GM13977 (cell line): ENCODE results near the gene GPR158.
"Not testable (repeated sequence)": the region's sequence is repeated elsewhere in the genome, so short reads cannot be mapped to it uniquely, and the experiment has no call there.

Experiments used
- DNase-seq: peaks from one replicate; pipeline ENCODE4 v3.0.0; 2012; ENCODE audit warnings: low spot score
- in situ Hi-C: fragments of 300-500 bp; cut with MboI; formaldehyde crosslinking; loops from one replicate; pipeline ENCODE4 v1.12.0; 2022; ENCODE audit warnings: low sequenced_read_pairs, low pct_unique_long_range_greater_than_20kb, mixed read lengths, inconsistent platforms; ENCODE audit not compliant: unreplicated experiment
- TF ChIP-seq, protein P1 (sequence below): IDR thresholded peaks from 2 replicates; pipeline ENCODE4 v1.5.1; 2012; ENCODE audit warnings: mild to moderate bottlenecking, control low read depth; ENCODE audit not compliant: insufficient read depth; ENCODE audit errors: extremely low read depth, missing control alignments

Gene GPR158

DNA sequence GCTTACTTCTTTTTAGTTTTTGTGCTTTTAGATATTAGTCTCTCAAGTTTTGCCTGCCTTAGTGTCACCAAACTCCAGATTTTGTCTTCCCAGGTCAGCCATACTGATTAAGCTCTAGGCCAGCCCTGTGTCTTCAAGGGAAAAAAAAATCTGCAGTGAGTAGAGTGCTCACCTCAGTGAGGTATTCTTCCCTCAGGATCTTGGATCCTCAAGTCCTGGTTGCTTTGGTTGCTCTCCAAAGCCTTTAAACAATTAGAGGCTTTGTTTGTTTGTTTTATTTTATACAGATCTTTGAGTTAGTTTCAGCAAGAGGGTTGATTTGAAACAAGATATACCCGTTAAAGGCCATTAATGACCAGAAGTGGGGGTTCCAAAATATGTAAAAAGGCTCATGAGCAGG lies 165.2 kb downstream of the GPR158 start:
- in situ Hi-C loops: no loop called here

DNA sequence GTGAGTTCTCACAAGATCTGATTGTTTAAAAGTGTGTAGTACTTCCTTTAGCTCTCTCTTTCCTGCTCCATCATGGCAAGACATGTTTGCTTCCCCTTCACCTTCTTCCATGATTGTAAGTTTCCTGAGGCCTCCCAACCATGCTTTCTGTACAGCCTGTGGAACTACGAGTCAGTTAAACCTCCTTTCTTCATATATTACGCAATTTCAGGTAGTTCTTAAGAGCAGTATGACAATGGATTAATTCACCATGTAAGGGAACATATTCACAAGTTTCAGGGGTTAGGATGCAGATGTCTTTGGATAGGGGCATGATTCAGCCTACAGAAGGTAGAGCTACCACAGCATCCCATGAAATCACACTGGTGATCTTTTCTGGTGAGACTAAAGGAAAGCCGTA lies 174.7 kb downstream of the GPR158 start:
- DNase-seq: no peak
- TF ChIP-seq, protein P1, sequence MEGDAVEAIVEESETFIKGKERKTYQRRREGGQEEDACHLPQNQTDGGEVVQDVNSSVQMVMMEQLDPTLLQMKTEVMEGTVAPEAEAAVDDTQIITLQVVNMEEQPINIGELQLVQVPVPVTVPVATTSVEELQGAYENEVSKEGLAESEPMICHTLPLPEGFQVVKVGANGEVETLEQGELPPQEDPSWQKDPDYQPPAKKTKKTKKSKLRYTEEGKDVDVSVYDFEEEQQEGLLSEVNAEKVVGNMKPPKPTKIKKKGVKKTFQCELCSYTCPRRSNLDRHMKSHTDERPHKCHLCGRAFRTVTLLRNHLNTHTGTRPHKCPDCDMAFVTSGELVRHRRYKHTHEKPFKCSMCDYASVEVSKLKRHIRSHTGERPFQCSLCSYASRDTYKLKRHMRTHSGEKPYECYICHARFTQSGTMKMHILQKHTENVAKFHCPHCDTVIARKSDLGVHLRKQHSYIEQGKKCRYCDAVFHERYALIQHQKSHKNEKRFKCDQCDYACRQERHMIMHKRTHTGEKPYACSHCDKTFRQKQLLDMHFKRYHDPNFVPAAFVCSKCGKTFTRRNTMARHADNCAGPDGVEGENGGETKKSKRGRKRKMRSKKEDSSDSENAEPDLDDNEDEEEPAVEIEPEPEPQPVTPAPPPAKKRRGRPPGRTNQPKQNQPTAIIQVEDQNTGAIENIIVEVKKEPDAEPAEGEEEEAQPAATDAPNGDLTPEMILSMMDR: no peak
- in situ Hi-C loops: no loop called here

More for the DNA sequence above, 165.2 kb downstream of the GPR158 start:
- no peak for DNase-seq
- TF ChIP-seq, protein P1: no peak

DNA sequence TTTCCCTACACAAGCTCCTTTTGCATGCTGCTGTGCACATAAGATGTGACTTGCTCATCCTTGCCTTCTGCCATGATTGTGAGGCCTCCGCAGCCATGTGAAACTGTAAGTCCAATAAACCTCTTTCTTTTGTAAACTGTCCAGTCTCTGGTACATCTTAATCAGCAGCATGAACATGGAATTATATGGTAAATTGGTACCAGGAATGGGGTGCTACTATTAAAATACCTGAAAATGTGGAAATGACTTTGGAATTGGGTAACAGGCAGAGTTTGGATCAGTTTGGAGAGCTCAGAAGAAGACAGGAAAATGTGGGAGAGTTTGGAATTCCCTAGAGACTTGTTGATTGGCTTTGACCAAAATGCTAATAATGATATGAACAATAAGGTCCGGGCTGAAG lies 181.8 kb downstream of the GPR158 start:
- TF ChIP-seq, protein P1: no peak
- DNase-seq: no peak
- in situ Hi-C loops: no loop called here

DNA sequence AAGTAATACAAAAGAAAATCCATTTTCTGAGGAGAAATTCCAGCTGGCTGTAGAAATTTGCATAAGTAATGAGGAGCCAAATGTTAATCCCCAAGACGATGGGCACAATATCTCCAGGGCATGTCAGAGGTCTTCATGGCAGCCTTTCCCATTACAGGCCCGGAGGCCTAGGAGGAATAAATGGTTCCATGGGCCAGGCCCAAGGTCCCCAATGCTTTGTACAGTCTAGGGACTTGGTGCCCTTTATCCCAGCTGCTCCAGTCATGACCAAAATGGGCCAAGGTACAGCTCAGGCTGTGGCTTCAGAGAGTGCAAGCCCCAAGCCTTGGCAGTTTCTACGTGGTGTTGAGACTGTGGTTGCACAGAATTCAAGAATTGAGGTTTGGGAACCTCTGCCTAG lies 182.5 kb downstream of the GPR158 start:
- no peak for DNase-seq
- in situ Hi-C loops: no loop called here
- TF ChIP-seq, protein P1: no peak

DNA sequence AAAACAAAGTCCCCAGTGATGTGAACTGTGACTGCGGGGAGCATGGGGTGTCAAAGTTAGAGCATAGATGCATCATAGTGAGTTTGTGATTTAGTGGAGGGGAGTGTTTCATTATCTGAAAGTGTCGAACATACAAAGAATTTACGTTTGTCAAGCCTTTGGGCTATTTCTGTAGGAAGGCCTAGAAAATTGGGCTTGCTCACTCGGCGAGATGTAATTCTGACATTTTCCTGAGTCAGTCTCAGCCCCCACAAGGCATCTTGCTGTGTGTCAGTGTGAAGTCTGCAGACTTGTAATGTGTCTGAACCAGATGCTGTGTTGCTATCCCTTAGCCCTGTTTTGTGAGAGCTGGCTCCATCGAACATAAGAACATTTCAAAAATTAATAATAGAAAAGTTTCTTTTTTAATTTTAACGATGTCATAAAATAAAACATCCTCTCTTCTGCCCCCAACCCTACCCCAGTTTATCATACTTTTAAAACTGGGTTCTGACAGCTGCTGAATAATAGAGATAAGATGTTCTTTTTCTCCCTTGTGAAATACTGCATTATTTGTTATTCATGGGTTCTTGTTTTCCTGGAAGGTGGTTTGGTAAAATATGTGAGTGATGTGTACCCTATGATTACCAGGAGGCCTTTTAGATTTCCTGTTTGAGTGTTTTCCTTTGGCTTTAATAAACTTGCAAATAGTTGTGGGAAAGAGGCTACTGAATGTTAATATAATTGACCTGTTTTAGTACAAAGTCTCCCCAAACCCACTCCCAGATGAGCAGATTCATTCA lies 207.4 kb downstream of the GPR158 start:
- TF ChIP-seq, protein P1: no peak
- DNase-seq: no peak
- in situ Hi-C loops: no loop called here

DNA sequence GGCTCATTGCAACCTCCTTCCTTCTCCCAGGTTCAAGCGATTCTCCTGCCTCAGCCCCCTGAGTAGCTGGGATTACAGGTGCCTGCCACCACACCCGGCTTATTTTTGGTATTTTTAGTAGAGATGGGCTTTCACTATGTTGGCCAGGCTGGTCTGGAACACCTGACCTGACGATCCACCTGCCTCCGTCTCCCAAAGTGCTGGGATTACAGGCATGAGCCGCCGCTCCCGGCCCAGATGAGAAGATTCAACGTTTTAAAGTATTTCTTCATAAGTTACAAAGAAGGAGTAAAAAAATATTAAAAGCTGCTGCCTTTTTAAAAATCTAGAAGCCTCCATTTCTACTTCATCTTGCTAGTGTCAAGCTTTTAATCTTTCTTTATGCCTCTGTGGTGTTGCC lies 208.1 kb downstream of the GPR158 start:
- DNase-seq, in situ Hi-C loops: not testable (repeated sequence)

DNA sequence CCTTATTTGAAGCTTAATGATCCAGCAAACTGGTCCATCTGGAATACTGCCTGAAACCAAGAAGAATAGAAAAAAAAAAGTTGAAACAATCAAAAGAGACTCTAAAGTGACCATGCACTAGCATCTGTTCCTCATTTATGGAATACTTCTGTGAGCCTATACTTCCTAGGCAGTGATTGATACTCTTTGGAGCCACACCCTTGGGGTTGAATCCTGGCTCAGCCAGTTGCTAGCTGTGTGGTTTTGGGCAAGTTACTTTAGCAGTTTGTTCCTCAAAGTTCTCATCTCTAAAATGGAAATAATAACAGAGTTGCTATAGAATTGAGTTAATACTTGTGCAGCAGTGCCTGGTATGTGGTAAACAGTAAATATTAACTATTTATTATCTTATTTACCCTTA lies 208.9 kb downstream of the GPR158 start:
- in situ Hi-C loops: no loop called here
- DNase-seq: no peak
- TF ChIP-seq, protein P1: no peak
